Jurkat, Clone E6-1 (cell line): ENCODE measurements around the gene CATSPER2. TPM values are rescaled to one million over a fixed set of nuclear protein-coding genes. Genes with fewer than 3 reads are reported as not detected.
"Not testable (repeated sequence)": the region's sequence is repeated elsewhere in the genome, so short reads cannot be mapped to it uniquely, and the experiment has no call there.

Experiments used
- DNase-seq: peaks from one replicate; pipeline ENCODE4 v3.0.0-alpha.2; 2011; ENCODE audit warnings: low read depth, low spot score
- H3K4me3 ChIP-seq: 2 replicates; pipeline ENCODE4 v1.5.1; 2011; ENCODE audit warnings: mild to moderate bottlenecking, low read length, control low read depth, moderate library complexity
- polyA plus RNA-seq: library from polyadenylated mRNA; unstranded; fragments of >200 nt; gene quantifications from one replicate; pipeline ENCODE4 v1.2.1, GENCODE V29; 2012; ENCODE audit warnings: missing spikeins; ENCODE audit not compliant: insufficient read length, insufficient read depth

CATSPER2 gene
- 9.8 TPM for polyA plus RNA-seq

DNA sequence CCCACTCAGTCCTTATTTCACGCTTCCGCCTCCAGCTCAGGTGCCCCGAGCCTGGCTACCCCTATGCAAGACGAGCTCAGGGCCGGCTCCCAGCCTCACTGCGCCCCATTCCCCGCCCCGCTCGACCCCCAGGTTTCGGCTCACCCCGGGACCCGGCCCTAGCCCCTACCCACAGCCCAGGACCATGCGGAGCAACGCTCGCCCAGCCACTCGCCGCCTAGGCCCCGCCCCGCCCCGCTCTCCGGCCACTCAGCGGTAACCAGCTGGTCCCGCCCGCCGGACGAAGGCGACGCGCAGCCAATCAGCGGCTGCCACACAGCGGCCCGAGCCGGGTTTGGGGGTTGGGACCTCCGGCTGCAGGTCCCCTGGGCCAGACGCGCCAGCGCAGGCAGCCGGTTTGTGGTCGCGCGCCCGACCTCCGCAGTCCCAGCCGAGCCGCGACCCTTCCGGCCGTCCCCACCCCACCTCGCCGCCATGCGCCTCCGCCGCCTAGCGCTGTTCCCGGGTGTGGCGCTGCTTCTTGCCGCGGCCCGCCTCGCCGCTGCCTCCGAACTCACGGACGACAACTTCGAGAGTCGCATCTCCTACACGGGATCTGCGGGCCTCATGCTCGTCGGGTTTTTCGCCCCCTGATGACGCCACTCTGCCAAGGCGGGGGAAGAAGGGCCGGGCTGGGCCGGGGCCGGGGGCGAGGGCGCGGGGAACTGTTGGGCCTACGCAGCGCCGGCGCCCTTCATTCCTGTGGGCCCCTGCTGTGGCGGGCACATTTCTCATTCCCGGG lies at the start of gene CATSPER2:
Gene CATSPER2, minus strand, starts transcription at position 196 of the 781 bp plus-strand sequence. CDS start 783 bp downstream, outside the sequence.
- no peak for DNase-seq
- H3K4me3 ChIP-seq: no peak within 1 kb of the TSS

DNA sequence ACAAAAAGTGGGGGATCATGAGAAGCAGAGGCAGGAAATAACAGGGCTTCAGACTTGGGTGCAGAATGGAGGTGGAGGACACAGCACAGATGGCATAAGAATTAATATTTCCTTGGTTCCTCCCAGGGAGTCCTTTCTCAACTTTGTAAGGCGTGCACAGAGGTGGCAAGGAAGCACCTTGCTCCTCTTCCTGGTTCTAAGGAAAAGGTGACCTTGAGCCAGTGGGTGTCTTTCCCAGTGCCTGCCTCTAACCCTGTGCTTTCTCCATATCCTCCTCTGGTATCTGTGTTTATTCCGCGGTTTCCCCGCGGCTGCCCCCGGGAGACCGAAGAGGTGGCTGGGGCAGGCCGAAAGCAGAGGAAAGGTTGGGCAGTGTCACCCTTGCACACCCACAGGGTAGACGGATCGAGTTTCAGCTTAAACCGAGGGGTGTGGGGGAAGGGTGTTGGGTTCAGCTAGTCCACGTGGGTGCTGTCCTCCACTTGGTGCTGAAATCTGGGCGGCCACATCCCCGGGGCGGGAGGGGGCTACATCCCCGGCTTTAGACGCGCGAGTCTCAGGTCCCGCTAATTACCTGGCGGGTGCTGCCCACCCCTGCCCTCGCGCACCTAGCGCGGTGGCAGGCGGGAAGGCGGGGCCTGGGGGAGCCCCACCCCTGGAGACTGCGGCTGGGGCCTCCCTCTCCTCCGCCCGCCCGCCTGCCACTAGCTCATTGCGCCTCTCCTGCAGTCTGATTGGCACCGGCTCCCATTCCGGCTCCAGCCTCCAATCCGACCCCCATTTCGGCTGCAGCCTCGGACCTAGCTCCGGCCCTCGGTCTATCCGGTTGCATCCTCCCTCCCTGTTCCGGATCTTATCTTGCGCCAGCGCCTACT lies 44.7 kb upstream of the CATSPER2 start, which contains the start of gene CKMT1A:
Gene CKMT1A, plus strand, starts transcription at position 712 of the 875 bp plus-strand sequence. CDS start 192 bp downstream, outside the sequence.
- DNase-seq, H3K4me3 ChIP-seq: not testable (repeated sequence)

GRCh38 chr15:43692679-43693078 lies 44.0 kb upstream of the CATSPER2 start:
- not testable (repeated sequence) for H3K4me3 ChIP-seq, DNase-seq

DNA sequence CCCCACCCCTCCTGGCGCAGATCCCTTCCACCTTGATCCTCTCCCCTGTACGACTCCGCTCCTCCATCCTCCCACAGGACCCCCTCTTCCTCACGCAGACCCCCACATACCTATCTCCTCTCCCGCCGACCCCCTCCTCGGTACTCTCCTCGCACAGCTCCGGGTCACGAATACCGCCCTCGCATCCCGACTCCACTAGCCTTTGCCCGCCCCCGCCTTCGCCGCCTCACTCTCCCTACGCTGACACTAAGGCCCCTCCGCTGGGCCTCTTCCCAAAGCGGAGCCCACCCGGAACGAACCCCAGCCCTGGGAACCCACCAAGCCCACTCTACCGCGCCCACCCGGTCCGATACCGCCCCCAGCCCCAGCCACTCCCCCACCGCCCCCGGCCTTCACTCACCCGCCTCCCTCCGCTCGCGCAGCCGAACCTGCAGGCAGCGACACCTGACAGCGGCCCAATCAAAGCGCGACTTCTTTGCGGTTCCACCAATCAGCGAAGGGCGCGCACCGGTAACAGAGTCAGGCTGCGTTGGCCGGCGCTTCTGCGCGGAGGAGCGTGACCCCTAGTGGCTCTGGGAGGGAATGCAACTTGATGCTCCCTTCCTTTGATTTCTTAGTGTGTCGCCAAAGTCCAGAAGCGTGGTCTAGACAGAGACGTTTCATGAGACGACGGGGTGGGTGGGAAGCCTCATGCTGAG lies 41.1 kb upstream of the CATSPER2 start:
- DNase-seq, H3K4me3 ChIP-seq: not testable (repeated sequence)

- H3K4me3 ChIP-seq: not testable (repeated sequence)
These were observed 25.5 kb upstream of the CATSPER2 start for GRCh38 chr15:43674175-43674574.

GRCh38 chr15:43666177-43666576 lies 17.5 kb upstream of the CATSPER2 start:
- not testable (repeated sequence) for H3K4me3 ChIP-seq, DNase-seq

More at GRCh38 chr15:43674175-43674574, 25.5 kb upstream of the CATSPER2 start:
- DNase-seq: not testable (repeated sequence)

DNA sequence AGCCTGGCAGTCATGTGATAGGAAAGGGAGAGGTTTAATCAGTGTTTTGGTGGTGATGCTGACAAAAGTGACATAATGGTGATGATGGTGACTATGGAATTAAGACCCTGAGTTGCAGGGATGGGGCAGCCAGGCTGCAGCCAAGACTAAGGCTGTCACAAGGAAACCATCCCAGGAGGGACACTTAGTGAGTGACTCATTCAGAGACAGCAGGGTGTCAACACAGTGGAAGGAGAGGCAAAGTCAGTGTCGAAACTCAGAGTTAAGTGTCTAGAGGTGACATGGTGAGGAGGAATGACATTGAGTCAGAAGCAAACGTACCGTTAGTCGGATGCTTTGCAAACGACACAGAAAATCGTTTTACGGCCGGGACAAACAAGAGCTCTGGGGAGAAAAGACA lies 14.7 kb upstream of the CATSPER2 start:
- not testable (repeated sequence) for H3K4me3 ChIP-seq, DNase-seq

- DNase-seq, H3K4me3 ChIP-seq: not testable (repeated sequence)
These were observed 13.6 kb upstream of the CATSPER2 start for GRCh38 chr15:43662293-43662692.

GRCh38 chr15:43659727-43660126 lies 11.1 kb upstream of the CATSPER2 start:
- not testable (repeated sequence) for H3K4me3 ChIP-seq

GRCh38 chr15:43649430-43649926 lies 834 bp upstream of the CATSPER2 start:
- not testable (repeated sequence) for H3K4me3 ChIP-seq, DNase-seq

More at GRCh38 chr15:43659727-43660126, 11.1 kb upstream of the CATSPER2 start:
- DNase-seq: not testable (repeated sequence)

- DNase-seq, H3K4me3 ChIP-seq: not testable (repeated sequence)
These were observed 10.0 kb downstream of the CATSPER2 start for GRCh38 chr15:43638464-43639204.

GRCh38 chr15:43626937-43627336 lies 21.7 kb downstream of the CATSPER2 start:
- H3K4me3 ChIP-seq, DNase-seq: not testable (repeated sequence)

DNA sequence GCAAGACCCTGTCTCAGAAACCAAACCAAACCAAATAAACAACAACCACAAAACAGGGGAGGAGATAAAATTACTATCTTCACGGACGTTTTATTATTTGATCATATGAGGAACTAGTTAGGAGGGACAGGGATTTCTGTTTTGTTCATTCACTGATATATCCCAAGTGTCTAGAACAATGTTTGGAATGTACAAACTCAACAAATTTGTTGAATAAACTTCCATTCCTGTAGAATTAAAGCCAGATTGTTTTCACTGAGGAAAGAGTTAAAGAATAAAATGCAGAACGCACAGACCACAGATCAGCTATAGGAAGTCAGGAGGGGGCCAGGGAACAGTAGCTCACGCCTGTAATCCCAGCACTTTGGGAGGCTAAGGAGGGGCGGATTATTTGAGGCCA lies 23.5 kb downstream of the CATSPER2 start:
- DNase-seq: no peak
- no peak overlapping the region for H3K4me3 ChIP-seq

- DNase-seq: not testable (repeated sequence)
These were observed 26.4 kb downstream of the CATSPER2 start for GRCh38 chr15:43622068-43622799.

DNA sequence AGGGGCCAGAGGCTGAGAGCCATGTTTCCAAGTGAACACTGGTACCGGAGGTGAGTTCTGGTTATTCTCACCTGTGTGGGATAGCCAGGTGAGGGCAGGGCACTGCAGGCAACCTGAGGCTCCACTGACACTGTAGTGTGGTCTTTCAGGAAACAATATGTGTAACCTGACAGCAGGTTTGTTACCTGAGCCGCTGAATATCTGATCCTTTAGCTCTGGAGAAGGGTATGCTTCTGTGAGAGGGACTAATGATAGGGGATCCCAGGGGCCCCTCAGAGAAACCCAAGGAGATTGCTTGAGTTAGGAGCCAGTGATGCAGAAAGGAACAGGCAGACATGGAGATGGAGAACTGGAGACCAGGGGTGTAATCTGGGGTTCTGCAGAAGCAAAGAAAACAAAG lies 29.9 kb downstream of the CATSPER2 start, which contains the start of gene STRC:
Gene STRC, minus strand, starts transcription at position 101 of the 400 bp plus-strand sequence. Its CDS starts 78 bp downstream, at position 23.
- not testable (repeated sequence) for H3K4me3 ChIP-seq, DNase-seq

More at GRCh38 chr15:43622068-43622799, 26.4 kb downstream of the CATSPER2 start:
- not testable (repeated sequence) for H3K4me3 ChIP-seq

GRCh38 chr15:43617750-43618149 lies 30.9 kb downstream of the CATSPER2 start:
- H3K4me3 ChIP-seq: not testable (repeated sequence)

GRCh38 chr15:43602233-43602632 lies 46.4 kb downstream of the CATSPER2 start:
- not testable (repeated sequence) for H3K4me3 ChIP-seq, DNase-seq

More at GRCh38 chr15:43617750-43618149, 30.9 kb downstream of the CATSPER2 start:
- DNase-seq: not testable (repeated sequence)
